Measurements from ENCODE around the gene CMTM7. TPM values are rescaled to one million over a fixed set of nuclear protein-coding genes. Genes with fewer than 3 reads are reported as not detected.

CMTM7 gene
- total RNA-seq, 1 donor from 2014 or later, result 20.4 TPM

GRCh38 chr3:32487781-32488473, 96.3 kb downstream of the CMTM7 start:
- TF ChIP-seq CTCF (conservative IDR thresholded peaks at IDR 0.05), result no peak

GRCh38 chr3:32488474-32489008, 96.9 kb downstream of the CMTM7 start:
- Mint-ChIP-seq H3K4me1 (ENCODE audit: unreplicated experiment) (no peaks in the 10 kb centered on the region), H3K9me3 (no peaks in the 10 kb centered on the region), H3K4me3 (no peak overlapping the region), H3K27me3 (no peaks in the 10 kb centered on the region), H3K36me3 (peaks cover 21% of the 10 kb centered on the region), H3K27ac (no peak overlapping the region)
- no peak for DNase-seq (ENCODE audit: extremely low spot score, unreplicated experiment)
- no peak for TF ChIP-seq CTCF (conservative IDR thresholded peaks at IDR 0.05)

More at GRCh38 chr3:32487781-32488473, 96.3 kb downstream of the CMTM7 start:
- Mint-ChIP-seq H3K27me3 (no peaks in the 10 kb centered on the region), H3K27ac (no peak overlapping the region), H3K36me3 (peaks cover 21% of the 10 kb centered on the region), H3K4me1 (ENCODE audit: unreplicated experiment) (no peaks in the 10 kb centered on the region), H3K9me3 (no peaks in the 10 kb centered on the region), H3K4me3 (no peak overlapping the region)
- DNase-seq (ENCODE audit: extremely low spot score, unreplicated experiment), result no peak

GRCh38 chr3:32492684-32493436, 101.2 kb downstream of the CMTM7 start:
- no peak for TF ChIP-seq CTCF (conservative IDR thresholded peaks at IDR 0.05)
- Mint-ChIP-seq H3K27ac (no peak overlapping the region), H3K27me3 (no peaks in the 10 kb centered on the region)

GRCh38 chr3:32493437-32494414, 102.1 kb downstream of the CMTM7 start:
- peaks cover 11% of the 10 kb centered on the region for H3K4me1 Mint-ChIP-seq (ENCODE audit: unreplicated experiment)
- H3K4me3 Mint-ChIP-seq, result no peak overlapping the region
- H3K27ac Mint-ChIP-seq, result no peak overlapping the region
- DNase-seq (ENCODE audit: extremely low spot score, unreplicated experiment), result no peak
- no peak for TF ChIP-seq CTCF (conservative IDR thresholded peaks at IDR 0.05)
- H3K36me3 Mint-ChIP-seq, result peaks cover 10% of the 10 kb centered on the region
- no peaks in the 10 kb centered on the region for H3K9me3 Mint-ChIP-seq
- H3K27me3 Mint-ChIP-seq, result no peaks in the 10 kb centered on the region

More at GRCh38 chr3:32492684-32493436, 101.2 kb downstream of the CMTM7 start:
- H3K9me3 Mint-ChIP-seq, result no peaks in the 10 kb centered on the region
- peaks cover 11% of the 10 kb centered on the region for H3K4me1 Mint-ChIP-seq (ENCODE audit: unreplicated experiment)
- H3K36me3 Mint-ChIP-seq, result peaks cover 16% of the 10 kb centered on the region
- no peak overlapping the region for H3K4me3 Mint-ChIP-seq
- no peak for DNase-seq (ENCODE audit: extremely low spot score, unreplicated experiment)

- H3K27ac Mint-ChIP-seq, result no peak overlapping the region
- no peak for TF ChIP-seq CTCF (conservative IDR thresholded peaks at IDR 0.05)
- no peak overlapping the region for H3K4me3 Mint-ChIP-seq
- H3K4me1 Mint-ChIP-seq (ENCODE audit: unreplicated experiment), result peaks cover 12% of the 10 kb centered on the region
- H3K36me3 Mint-ChIP-seq, result peaks cover 10% of the 10 kb centered on the region
- H3K9me3 Mint-ChIP-seq, result no peaks in the 10 kb centered on the region
- no peaks in the 10 kb centered on the region for H3K27me3 Mint-ChIP-seq
- DNase-seq (ENCODE audit: extremely low spot score, unreplicated experiment), result no peak
These were observed 103.4 kb downstream of the CMTM7 start for GRCh38 chr3:32495085-32495484.
